ENCODE data around the gene AOPEP.

DNA sequence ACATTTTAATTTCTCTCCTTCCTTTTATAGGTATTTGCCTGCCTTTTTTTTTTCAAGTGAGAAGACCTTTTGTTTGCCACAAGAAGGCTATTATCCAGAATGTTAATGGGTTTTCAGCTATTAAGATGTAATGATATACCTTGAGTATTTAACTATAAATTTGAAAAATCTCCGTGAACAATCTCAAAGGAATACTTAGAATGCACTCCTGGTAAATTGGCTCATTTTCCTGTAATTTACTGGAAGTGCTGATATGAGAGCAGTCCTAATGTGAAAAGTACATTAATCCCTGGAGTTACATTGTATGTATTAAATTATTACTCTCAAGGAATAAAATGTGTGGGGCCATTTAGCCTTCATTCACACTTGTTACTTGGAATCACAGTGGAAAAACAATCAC is 32.4 kb downstream of the AOPEP start:
- TF ChIP-seq NFRKB (IDR thresholded peaks at IDR 0.05; ENCODE audit: low read depth) (no peak), EP300 (IDR thresholded peaks at IDR 0.05; ENCODE audit: low read length) (no peak), RNF2 (IDR thresholded peaks at IDR 0.05) (no peak), SP1 (CRISPR knock-in tag; IDR thresholded peaks at IDR 0.05) (no peak), ZSCAN29 (IDR thresholded peaks at IDR 0.05) (no peak), EZH2 (IDR thresholded peaks at IDR 0.05; ENCODE audit: borderline replicate concordance, low read depth, low read length) (no peak)
- TF ChIP-seq, protein P1, sequence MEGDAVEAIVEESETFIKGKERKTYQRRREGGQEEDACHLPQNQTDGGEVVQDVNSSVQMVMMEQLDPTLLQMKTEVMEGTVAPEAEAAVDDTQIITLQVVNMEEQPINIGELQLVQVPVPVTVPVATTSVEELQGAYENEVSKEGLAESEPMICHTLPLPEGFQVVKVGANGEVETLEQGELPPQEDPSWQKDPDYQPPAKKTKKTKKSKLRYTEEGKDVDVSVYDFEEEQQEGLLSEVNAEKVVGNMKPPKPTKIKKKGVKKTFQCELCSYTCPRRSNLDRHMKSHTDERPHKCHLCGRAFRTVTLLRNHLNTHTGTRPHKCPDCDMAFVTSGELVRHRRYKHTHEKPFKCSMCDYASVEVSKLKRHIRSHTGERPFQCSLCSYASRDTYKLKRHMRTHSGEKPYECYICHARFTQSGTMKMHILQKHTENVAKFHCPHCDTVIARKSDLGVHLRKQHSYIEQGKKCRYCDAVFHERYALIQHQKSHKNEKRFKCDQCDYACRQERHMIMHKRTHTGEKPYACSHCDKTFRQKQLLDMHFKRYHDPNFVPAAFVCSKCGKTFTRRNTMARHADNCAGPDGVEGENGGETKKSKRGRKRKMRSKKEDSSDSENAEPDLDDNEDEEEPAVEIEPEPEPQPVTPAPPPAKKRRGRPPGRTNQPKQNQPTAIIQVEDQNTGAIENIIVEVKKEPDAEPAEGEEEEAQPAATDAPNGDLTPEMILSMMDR (IDR thresholded peaks at IDR 0.05 in 2 of 3, conservative IDR thresholded peaks at IDR 0.05 in 1 of 3; ENCODE audit: insufficient read depth in 2 of 3, low read depth in 1 of 3, low read length in 3 of 3), result no peak

All from K562 (cell line).